Measurements from ENCODE around the gene CTNND2.

Gene CTNND2

DNA sequence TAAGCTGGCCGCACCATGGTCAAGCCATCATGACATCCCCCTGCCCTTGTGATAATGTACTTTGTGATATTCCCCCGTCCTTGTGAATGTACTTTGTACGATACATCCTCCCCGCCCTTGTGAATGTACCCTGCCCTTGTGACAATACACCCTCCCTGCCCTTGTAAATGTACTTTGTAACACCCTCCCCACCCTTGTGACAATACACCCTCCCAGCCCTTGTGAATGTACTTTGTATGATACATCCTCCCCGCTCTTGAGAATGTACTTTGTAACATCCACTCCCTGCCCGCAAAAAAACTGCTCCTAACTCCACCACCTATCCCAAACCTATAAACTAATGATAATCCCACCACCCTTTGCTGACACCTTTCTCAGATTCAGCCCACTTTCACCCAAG lies 313.8 kb downstream of the CTNND2 start:
- no peak for DNase-seq

GRCh38 chr5:11588803-11589202 lies 315.4 kb downstream of the CTNND2 start:
- no peak for DNase-seq

- no peak for DNase-seq
These were observed 320.2 kb downstream of the CTNND2 start for GRCh38 chr5:11584017-11584416.

- DNase-seq = no peak
These were observed 324.9 kb downstream of the CTNND2 start for GRCh38 chr5:11579351-11579750.

- DNase-seq = no peak
These were observed 329.5 kb downstream of the CTNND2 start for GRCh38 chr5:11574787-11575186.

- DNase-seq = no peak
These were observed 330.9 kb downstream of the CTNND2 start for GRCh38 chr5:11573140-11573992.

DNA sequence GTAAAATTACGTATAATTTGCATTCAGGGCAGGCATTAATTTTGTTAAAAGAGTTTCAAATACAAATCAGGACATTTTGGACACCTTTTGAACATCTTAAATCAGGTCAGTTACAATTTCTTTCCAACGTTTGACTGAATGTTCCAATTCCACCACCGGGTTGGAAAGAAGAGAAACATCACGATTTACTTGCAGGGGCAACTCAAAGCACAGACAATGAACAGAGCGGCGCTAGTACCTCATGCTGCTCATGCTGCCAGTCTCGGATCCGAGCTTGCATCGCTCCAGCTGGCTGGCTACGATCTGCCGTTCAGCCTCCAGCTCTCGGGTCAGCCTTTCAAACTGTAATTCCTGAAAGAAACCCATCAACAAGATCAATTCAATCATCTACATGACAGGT lies 339.5 kb downstream of the CTNND2 start:
- DNase-seq = no peak

GRCh38 chr5:11563822-11564221 lies 340.4 kb downstream of the CTNND2 start:
- no peak for DNase-seq

GRCh38 chr5:11560915-11561697 lies 343.1 kb downstream of the CTNND2 start:
- no peak for DNase-seq

DNA sequence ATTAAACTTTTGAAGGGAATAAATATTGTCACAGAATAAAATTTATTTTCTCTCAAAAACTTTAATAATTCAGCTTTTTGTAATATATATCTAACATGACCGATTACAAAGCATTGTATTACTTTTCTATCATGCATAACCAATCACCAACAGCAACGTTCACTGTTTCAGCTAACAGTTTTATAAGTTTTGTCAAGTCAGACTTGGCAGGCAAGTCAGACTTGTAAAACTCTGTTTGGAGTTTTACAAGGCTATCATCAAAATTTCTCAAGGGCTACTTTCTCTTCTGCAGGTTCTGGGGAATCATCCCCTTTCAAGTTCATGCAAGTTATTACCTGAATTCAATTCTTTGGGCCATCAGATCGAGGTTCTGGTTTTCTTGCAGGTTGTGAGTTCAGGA lies 347.2 kb downstream of the CTNND2 start:
- DNase-seq = no peak

GRCh38 chr5:11555171-11555570 lies 349.1 kb downstream of the CTNND2 start:
- no peak for DNase-seq

GRCh38 chr5:11547730-11548129 lies 356.5 kb downstream of the CTNND2 start:
- no peak for DNase-seq

GRCh38 chr5:11547140-11547539 lies 357.1 kb downstream of the CTNND2 start:
- DNase-seq = no peak

GRCh38 chr5:11540112-11540511 lies 364.1 kb downstream of the CTNND2 start:
- DNase-seq = no peak

DNA sequence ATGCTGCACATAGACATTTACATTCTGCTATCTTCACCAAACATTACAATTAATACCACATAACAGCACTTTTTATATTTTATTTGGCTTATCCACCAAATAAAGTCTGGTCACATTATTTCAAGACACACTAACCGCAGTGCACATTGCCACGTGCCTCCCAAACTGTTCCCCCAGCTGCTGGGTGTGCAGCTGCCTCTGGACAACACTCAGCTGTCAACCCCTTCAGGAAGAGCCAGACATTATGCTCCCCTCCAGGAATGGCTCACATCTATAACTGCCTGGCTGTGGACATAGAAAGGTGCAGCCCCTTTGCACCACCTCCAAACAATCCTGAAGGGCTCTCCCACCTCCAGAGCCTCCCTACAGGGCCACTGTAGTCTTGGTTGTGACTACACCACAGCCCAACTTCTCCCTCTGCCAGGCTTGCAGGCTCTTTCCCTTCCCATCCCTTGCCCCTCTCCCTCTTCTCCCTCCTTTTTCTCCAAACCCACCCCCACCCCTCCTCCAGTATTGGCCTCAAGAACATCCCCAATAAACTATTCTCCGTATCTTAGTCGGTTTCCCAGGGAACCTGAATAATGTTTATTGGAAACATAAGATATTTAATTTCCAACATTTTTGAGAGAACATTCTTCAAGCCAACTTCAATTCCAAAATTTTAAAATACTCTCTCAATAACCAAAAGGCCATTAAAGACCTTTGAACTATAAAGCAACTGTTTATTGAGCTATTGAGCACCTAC lies 372.3 kb downstream of the CTNND2 start:
- DNase-seq = no peak

DNA sequence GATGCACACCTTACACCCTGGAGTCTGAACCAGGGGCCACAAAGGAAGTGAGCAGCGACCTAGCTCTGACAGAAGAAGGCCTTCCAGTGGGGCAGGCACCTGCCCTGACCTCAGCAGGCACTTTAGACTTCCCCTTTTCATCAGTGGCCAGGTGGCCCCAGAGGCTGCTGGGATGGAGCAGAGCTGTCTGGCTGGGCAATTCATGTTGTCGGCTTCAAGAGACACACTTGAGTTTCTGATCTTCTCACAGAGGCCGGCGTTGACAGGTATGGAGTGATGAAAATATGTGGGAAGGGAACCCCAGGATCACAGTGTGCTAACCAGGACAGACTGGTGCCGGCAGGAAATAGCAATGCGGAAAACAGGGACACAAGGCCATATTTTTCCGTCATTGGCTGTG lies 375.5 kb downstream of the CTNND2 start:
- no peak for DNase-seq

DNA sequence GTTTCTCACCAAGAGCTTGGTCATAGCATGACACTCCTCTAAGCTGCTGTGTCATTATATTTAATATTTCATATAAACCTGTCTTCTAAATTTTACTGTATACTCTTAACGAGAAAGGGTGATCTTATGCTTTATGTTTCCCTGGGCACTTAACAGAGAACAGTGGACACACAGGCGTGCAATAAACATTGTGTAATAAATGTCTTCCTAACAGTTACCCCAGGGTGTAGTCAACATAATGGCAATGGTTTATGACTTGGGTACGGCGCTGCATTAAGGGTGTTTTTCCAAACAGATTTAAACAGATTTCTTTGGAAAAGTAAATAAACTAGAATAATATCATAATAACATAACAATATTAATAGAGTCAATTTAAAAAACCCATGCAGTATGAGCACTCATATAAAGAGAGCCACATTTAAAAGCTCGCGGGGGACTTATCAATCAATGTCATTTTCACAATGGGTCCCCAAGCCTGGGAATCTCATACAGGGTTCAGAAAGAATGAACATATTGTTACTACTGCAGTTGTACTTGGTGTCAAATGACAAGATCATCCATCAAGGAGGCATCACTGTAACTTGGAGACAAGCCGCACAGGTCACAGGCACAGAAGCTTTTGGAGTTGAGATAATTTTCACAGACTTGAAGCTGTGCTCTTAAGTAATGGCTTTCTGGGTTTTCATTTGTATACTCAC lies 376.4 kb downstream of the CTNND2 start:
- no peak for DNase-seq

- DNase-seq = no peak
These were observed 379.2 kb downstream of the CTNND2 start for GRCh38 chr5:11525020-11525419.

- DNase-seq = no peak
These were observed 380.1 kb downstream of the CTNND2 start for GRCh38 chr5:11524188-11524587.

DNA sequence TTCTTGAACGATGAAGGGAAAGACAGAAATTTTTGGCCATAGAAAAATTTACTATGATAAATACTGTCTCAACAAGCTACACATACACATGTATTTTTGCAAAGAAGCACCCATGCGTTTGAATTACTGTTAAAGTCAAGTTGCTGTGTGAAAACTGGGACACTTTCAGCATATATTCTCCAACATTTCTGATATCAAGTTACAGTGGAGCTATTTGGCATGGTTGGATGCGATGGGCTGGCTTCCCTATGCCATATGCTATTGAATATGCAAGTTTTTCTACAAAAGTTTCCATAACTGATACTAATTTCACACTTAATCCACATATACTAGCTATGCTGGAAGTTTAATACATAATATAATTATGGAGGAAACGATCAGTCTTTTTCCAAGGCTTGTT lies 381.4 kb downstream of the CTNND2 start:
- no peak for DNase-seq

- DNase-seq = no peak
These were observed 383.9 kb downstream of the CTNND2 start for GRCh38 chr5:11520241-11520930.

DNA sequence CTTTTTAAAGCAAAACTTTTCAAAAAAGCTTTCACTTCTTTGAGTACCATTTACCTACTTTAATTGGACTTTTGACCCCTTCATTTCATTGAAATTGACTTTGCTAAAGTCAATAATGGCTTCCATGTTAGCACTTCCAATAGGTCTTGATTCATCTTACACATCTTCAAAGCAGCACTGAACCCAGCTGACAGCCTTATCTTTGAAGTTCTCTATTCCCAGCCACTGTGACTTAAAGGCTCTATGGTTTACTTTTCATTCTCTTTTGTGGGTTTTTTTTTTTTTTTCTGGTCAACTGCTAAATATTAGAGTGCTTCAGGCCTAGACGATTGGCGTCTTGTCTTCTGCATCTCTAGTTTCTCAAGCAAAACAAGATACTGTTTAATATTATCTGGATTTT lies 385.0 kb downstream of the CTNND2 start:
- no peak for DNase-seq
